HEK293T (cell line): ENCODE data around the gene RPS27A.
"Not testable (repeated sequence)": the region's sequence is repeated elsewhere in the genome, so short reads cannot be mapped to it uniquely, and the experiment has no call there.

Experiments used
- CTCF ChIA-PET: fragments of 350-600 bp; formaldehyde crosslinking; extraction: SDS; loops from one replicate; lab custom pipeline; 2021; ENCODE audit warnings: antibody characterized with exemption, inconsistent platforms; lab: Yijun Ruan, JAX
- POLR2A ChIA-PET: fragments of 350-600 bp; formaldehyde crosslinking; extraction: SDS; loops from one replicate; lab custom pipeline; 2020; ENCODE audit warnings: antibody characterized with exemption, inconsistent platforms; lab: Yijun Ruan, JAX
- DNase-seq: peaks from one replicate; pipeline ENCODE4 v3.0.0; 2012; ENCODE audit warnings: mixed read lengths; ENCODE audit errors: extremely low spot score
- ARNT ChIP-seq: fragments of 450-650 bp; IDR thresholded peaks from 2 replicates; pipeline ENCODE4 v1.6.1; 2017; ENCODE audit warnings: mild to moderate bottlenecking
- BHLHE40 ChIP-seq: fragments of 450-650 bp; IDR thresholded peaks from 2 replicates; pipeline ENCODE4 v1.6.1; 2016; ENCODE audit warnings: mild to moderate bottlenecking, moderate library complexity, borderline replicate concordance
- CTBP1 ChIP-seq: fragments of 450-650 bp; IDR thresholded peaks from 2 replicates; pipeline ENCODE4 v1.6.1; 2016; ENCODE audit warnings: borderline replicate concordance
- ELF4 ChIP-seq: fragments of 450-650 bp; IDR thresholded peaks from 2 replicates; pipeline ENCODE4 v1.6.1; 2017; ENCODE audit warnings: antibody characterized with exemption
- FOXA1 ChIP-seq: fragments of 450-650 bp; IDR thresholded peaks from 2 replicates; pipeline ENCODE4 v1.6.1; 2016; ENCODE audit warnings: mild to moderate bottlenecking
- FOXK2 ChIP-seq: fragments of 450-650 bp; IDR thresholded peaks from 2 replicates; pipeline ENCODE4 v1.6.1; 2016; ENCODE audit warnings: mild to moderate bottlenecking
- FOXM1 ChIP-seq: fragments of 450-650 bp; IDR thresholded peaks from 2 replicates; pipeline ENCODE4 v1.6.1; 2017; ENCODE audit warnings: mild to moderate bottlenecking, borderline replicate concordance
- HDGF ChIP-seq: fragments of 450-650 bp; IDR thresholded peaks from 2 replicates; pipeline ENCODE4 v1.6.1; 2017; ENCODE audit warnings: antibody characterized with exemption, borderline replicate concordance
- L3MBTL2 ChIP-seq: fragments of 450-650 bp; conservative IDR thresholded peaks from 2 replicates; pipeline ENCODE4 v1.6.1; 2016; ENCODE audit warnings: mild to moderate bottlenecking
- LEF1 ChIP-seq: fragments of 450-650 bp; IDR thresholded peaks from 2 replicates; pipeline ENCODE4 v1.6.1; 2017; ENCODE audit warnings: mild to moderate bottlenecking, borderline replicate concordance
- NFRKB ChIP-seq: fragments of 450-650 bp; IDR thresholded peaks from 2 replicates; pipeline ENCODE4 v1.6.1; 2016; ENCODE audit warnings: mild to moderate bottlenecking, moderate library complexity
- SP1 ChIP-seq: fragments of 450-650 bp; IDR thresholded peaks from 2 replicates; pipeline ENCODE4 v1.6.1; 2017
- SUZ12 ChIP-seq: fragments of 450-650 bp; IDR thresholded peaks from 2 replicates; pipeline ENCODE4 v1.6.1; 2016; ENCODE audit warnings: mild to moderate bottlenecking
- TARDBP ChIP-seq: fragments of 450-650 bp; IDR thresholded peaks from 2 replicates; pipeline ENCODE4 v1.6.1; 2016
- ZNF384 ChIP-seq: fragments of 450-650 bp; IDR thresholded peaks from 2 replicates; pipeline ENCODE4 v1.6.1; 2016
- TF ChIP-seq, protein P1 (sequence below): fragments of 450-650 bp; IDR thresholded peaks from 2 replicates; pipeline ENCODE4 v1.6.1; 2016

RPS27A gene

GRCh38 chr2:55252832-55253231 is 20.3 kb downstream of the RPS27A start:
- POLR2A ChIA-PET: no interaction called here
- no peak for DNase-seq
- CTCF ChIA-PET: no interaction called here
- TF ChIP-seq FOXA1: no peak
- TF ChIP-seq FOXM1: no peak
- TF ChIP-seq HDGF: no peak
- no peak for TF ChIP-seq L3MBTL2
- no peak for TF ChIP-seq NFRKB
- TF ChIP-seq ZNF384: no peak
- TF ChIP-seq, protein P1, sequence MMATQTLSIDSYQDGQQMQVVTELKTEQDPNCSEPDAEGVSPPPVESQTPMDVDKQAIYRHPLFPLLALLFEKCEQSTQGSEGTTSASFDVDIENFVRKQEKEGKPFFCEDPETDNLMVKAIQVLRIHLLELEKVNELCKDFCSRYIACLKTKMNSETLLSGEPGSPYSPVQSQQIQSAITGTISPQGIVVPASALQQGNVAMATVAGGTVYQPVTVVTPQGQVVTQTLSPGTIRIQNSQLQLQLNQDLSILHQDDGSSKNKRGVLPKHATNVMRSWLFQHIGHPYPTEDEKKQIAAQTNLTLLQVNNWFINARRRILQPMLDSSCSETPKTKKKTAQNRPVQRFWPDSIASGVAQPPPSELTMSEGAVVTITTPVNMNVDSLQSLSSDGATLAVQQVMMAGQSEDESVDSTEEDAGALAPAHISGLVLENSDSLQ: no peak
- no peak for TF ChIP-seq FOXK2
- no peak for TF ChIP-seq ARNT
- no peak for TF ChIP-seq CTBP1
- no peak for TF ChIP-seq LEF1
- TF ChIP-seq TARDBP: no peak
- TF ChIP-seq SUZ12: no peak
- TF ChIP-seq SP1: no peak
- TF ChIP-seq ELF4: no peak
- TF ChIP-seq BHLHE40: no peak

- DNase-seq, CTCF ChIA-PET, POLR2A ChIA-PET: not testable (repeated sequence)
Measured at GRCh38 chr2:55259586-55259985, 27.1 kb downstream of the RPS27A start.

- peak; percentile 8 for DNase-seq
- POLR2A ChIA-PET: interaction anchor here (0.8 to 1.0 kb wide), 2 partner anchors 11 to 172 kb away, joined by 3 read pairs; no protein-coding TSS in a partner anchor
- CTCF ChIA-PET: no interaction called here
- no peak for TF ChIP-seq BHLHE40
- TF ChIP-seq ZNF384: no peak
- no peak for TF ChIP-seq ELF4
- TF ChIP-seq FOXA1: no peak
- no peak for TF ChIP-seq SUZ12
- no peak for TF ChIP-seq FOXM1
- no peak for TF ChIP-seq HDGF
- TF ChIP-seq, protein P1: no peak
- TF ChIP-seq ARNT: no peak
- no peak for TF ChIP-seq FOXK2
- no peak for TF ChIP-seq SP1
- TF ChIP-seq TARDBP: no peak
- no peak for TF ChIP-seq CTBP1
Measured at GRCh38 chr2:55268288-55268906, 35.9 kb downstream of the RPS27A start.

GRCh38 chr2:55268907-55269644 is 36.6 kb downstream of the RPS27A start, which contains the start of gene MTIF2:
Gene MTIF2 (minus strand): TSS chr2:55269231. CDS start chr2:55263858, 5,373 bp downstream.
- CTCF ChIA-PET: no interaction called here
- TF ChIP-seq CTBP1 (peak; percentile 43), BHLHE40 (no peak), LEF1 (no peak; the same call in 1 of the 2 replicates), SUZ12 (no peak), FOXA1 (no peak), FOXM1 (no peak; the same call in 1 of the 2 replicates), NFRKB (no peak), FOXK2 (no peak), ARNT (no peak), TARDBP (no peak), ZNF384 (no peak; the same call in 1 of the 2 replicates), L3MBTL2 (peak; percentile 56; the same call in 1 of the 2 replicates), ELF4 (peak; percentile 73), HDGF (no peak), SP1 (no peak)
- TF ChIP-seq, protein P1: peak; percentile 73
- POLR2A ChIA-PET: interaction anchor here (0.8 to 1.6 kb wide), 6 partner anchors 11 to 349 kb away, joined by 3 to 9 read pairs (median 4); partner anchors contain the start of genes CLHC1, PPP4R3B and RPS27A
- DNase-seq: peak; percentile 90

DNA sequence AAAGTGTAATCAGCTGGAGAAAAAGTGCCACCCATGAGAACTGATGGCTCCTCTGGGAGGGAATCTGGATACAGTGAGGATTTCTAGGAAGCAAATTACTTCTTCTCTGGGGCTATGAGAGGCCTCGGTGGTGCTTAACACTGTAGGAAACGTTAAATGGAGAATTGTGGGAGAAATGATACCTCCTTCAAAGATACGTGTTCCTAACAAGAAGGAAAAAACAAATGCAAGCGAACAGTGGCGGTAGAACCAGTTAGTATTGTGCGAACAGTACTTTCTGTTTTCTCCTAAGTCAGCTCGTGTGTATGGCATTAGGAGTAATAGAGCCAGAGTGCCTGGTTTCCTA is 37.1 kb downstream of the RPS27A start:
- CTCF ChIA-PET: no interaction called here

GRCh38 chr2:55274346-55274745 is 41.9 kb downstream of the RPS27A start:
- POLR2A ChIA-PET, DNase-seq, CTCF ChIA-PET: not testable (repeated sequence)

More for the DNA sequence above, 37.1 kb downstream of the RPS27A start:
- TF ChIP-seq L3MBTL2 (no peak), FOXM1 (no peak), FOXA1 (no peak), ZNF384 (no peak), ARNT (no peak), LEF1 (no peak)
- POLR2A ChIA-PET: interaction anchor here (0.6 to 1.6 kb wide), 5 partner anchors 12 to 348 kb away, joined by 3 to 9 read pairs (median 4); partner anchors contain the start of genes CLHC1, PPP4R3B and RPS27A
- DNase-seq: peak; percentile 11
